Right lobe of liver (tissue), 6 donors: ENCODE results near the gene CLMN. TPM values are rescaled to one million over a fixed set of nuclear protein-coding genes. Genes with fewer than 3 reads are reported as not detected.

Experiments
- ATAC-seq, 4 donors: fragments of 200-7000 bp; cut with Tn5 transposase; one replicate each; pipeline ENCODE4 v1.9.1; 2020; ENCODE audit warnings: mild to moderate bottlenecking in 4 of 4, moderate library complexity in 4 of 4
- DNase-seq, 3 donors: peaks; one replicate each; pipeline ENCODE4 v3.0.0-alpha.2; 2020
- H3K27ac ChIP-seq, 3 donors: fragments of 200-600 bp; one replicate each; pipeline ENCODE4 v1.8.0; 2022
- H3K27me3 ChIP-seq, 2 donors: fragments of 200-600 bp; one replicate each; pipeline ENCODE4 v1.8.0; 2022
- H3K36me3 ChIP-seq, 4 donors: fragments of 200-600 bp; sonication (generic) in 1 of 4; one replicate each; pipeline versions ENCODE4 v1.5.1 to v1.8.0; 2017 to 2022; ENCODE audit warnings: control low read depth in 1 of 4
- H3K4me1 ChIP-seq, 4 donors: fragments of 200-600 bp; sonication (generic) in 1 of 4; one replicate each; pipeline versions ENCODE4 v1.5.1 to v1.8.0; 2017 to 2022; ENCODE audit warnings: control low read depth in 1 of 4
- H3K4me3 ChIP-seq, 3 donors: fragments of 200-600 bp; one replicate each; pipeline ENCODE4 v1.8.0; 2022
- H3K9me3 ChIP-seq, 4 donors: fragments of 200-600 bp; sonication (generic) in 1 of 4; one replicate each; pipeline versions ENCODE4 v1.5.1 to v1.8.0; 2017 to 2022; ENCODE audit warnings: control low read depth in 1 of 4
- CTCF ChIP-seq, 4 donors: fragments of 200-600 bp in 3 of 4; fragments of 450-650 bp in 1 of 4; IDR thresholded peaks; one replicate each; pipeline versions ENCODE4 v1.5.1 to v1.8.0; 2016 to 2022; ENCODE audit warnings: antibody characterized with exemption in 4 of 4, mild to moderate bottlenecking in 2 of 4
- POLR2A ChIP-seq: fragments of 450-650 bp; IDR thresholded peaks from one replicate; pipeline ENCODE4 v1.6.1; 2017; ENCODE audit warnings: antibody characterized with exemption, mild to moderate bottlenecking
- WGBS: methylation state at CpG from one replicate; pipeline ENCODE4 v1.1.6; 2018; ENCODE audit warnings: low coverage, low lambda C conversion rate; ENCODE audit not compliant: insufficient coverage; ENCODE audit errors: missing lambda C conversion rate; 5-methylcytosine and 5-hydroxymethylcytosine counted together
- intact Hi-C, 2 donors: fragments of 100-400 bp; cut with DNase I; formaldehyde crosslinking; loops; one replicate each; pipeline versions ENCODE4 v1.11.2 to v1.14.1; 2022
- total RNA-seq, 6 experiments: library from RNA; depleted of rRNA in 2 of 6; stranded (reverse); fragments of >200 nt in 2 of 6; fragmentation: NEBNext Ultra II Directional in 3 of 6; extraction: Animal tissue kit (Norgen Biotek cat#: 25700) in 3 of 6; gene quantifications; one replicate each; pipeline versions ENCODE4 v1.1.0 to v1.2.4, GENCODE V29; 2016 to 2023
- donor health status: DM: no; HTN: yes; CAD: no.
- donor health status: DM: no; HTN: no; CAD: no.
- donor health status: DM: no; HTN: no; CAD: no.
- donor health status: DM: no; HTN: yes; CAD: no.
- donor health status: DM: no; HTN: yes; CAD: no.

CLMN gene
- total RNA-seq, 6 experiments from 2014 or later = 18.4 to 91.8 (median 47.8) TPM

GRCh38 chr14:95304342-95304741 lies 15.4 kb downstream of the CLMN start:
- no peaks in the 10 kb centered on the region for H3K36me3 ChIP-seq
- no peak overlapping the region for H3K4me3 ChIP-seq
- WGBS = 21% methylated on average over 3 of the region's 3 CpGs
- no peak for ATAC-seq
- no peak for DNase-seq
- no peaks in the 10 kb centered on the region for H3K9me3 ChIP-seq
- TF ChIP-seq CTCF (IDR thresholded peaks at IDR 0.05) = no peak
- no peak for TF ChIP-seq POLR2A
- intact Hi-C loops = loop anchor here in 1 of 2 donors (10.0 kb wide), 1 partner anchor 80 kb away; no protein-coding TSS in a partner anchor
- peak overlapping the region in 1 of 3 donors; percentile 95 for H3K27ac ChIP-seq
- peaks cover 0 to 80% (median 34%) of the 10 kb centered on the region in 4 donors for H3K4me1 ChIP-seq
- H3K27me3 ChIP-seq = no peaks in the 10 kb centered on the region

- intact Hi-C loops = loop anchor here in 1 of 2 donors (10.0 kb wide), 1 partner anchor 79 kb away; no protein-coding TSS in a partner anchor
- WGBS = 100% methylated on average over 1 of the region's 4 CpGs
- no peak for ATAC-seq
- H3K9me3 ChIP-seq = no peaks in the 10 kb centered on the region
- TF ChIP-seq CTCF (IDR thresholded peaks at IDR 0.05) (no peak), POLR2A (no peak)
- H3K4me3 ChIP-seq = no peak overlapping the region
- DNase-seq = no peak
- peak overlapping the region in 2 of 3 donors; percentile 95 to 98 for H3K27ac ChIP-seq
- H3K36me3 ChIP-seq = no peaks in the 10 kb centered on the region
- H3K27me3 ChIP-seq = no peaks in the 10 kb centered on the region
- peaks cover 0 to 75% (median 34%) of the 10 kb centered on the region in 4 donors for H3K4me1 ChIP-seq
Measured at GRCh38 chr14:95303552-95303951, 16.2 kb downstream of the CLMN start.

- Histone ChIP-seq H3K27ac (peak overlapping the region in 2 of 3 donors; percentile 95 to 98), H3K27me3 (no peaks in the 10 kb centered on the region), H3K4me3 (no peak overlapping the region), H3K4me1 (peaks cover 0 to 69% (median 28%) of the 10 kb centered on the region in 4 donors), H3K36me3 (no peaks in the 10 kb centered on the region), H3K9me3 (no peaks in the 10 kb centered on the region)
- peak; percentile 37 to 53 (median 48) for ATAC-seq
- no peak for TF ChIP-seq CTCF (IDR thresholded peaks at IDR 0.05)
- peak; percentile 14 for TF ChIP-seq POLR2A
- intact Hi-C loops = loop anchor here in 1 of 2 donors (10.0 kb wide), 1 partner anchor 78 kb away; no protein-coding TSS in a partner anchor
- 17% methylated on average over 3 of the region's 10 CpGs for WGBS
- DNase-seq = peak in 2 of 3 donors; percentile 70 to 81
Measured at GRCh38 chr14:95302667-95303506, 16.8 kb downstream of the CLMN start.

GRCh38 chr14:95301527-95302187 lies 18.1 kb downstream of the CLMN start:
- DNase-seq (no peak), ATAC-seq (peak in 2 of 4 donors; percentile 1 to 8)
- no peak overlapping the region for H3K4me3 ChIP-seq
- no peaks in the 10 kb centered on the region for H3K9me3 ChIP-seq
- 84% methylated on average over 5 of the region's 6 CpGs for WGBS
- peaks cover 0 to 58% (median 23%) of the 10 kb centered on the region in 4 donors for H3K4me1 ChIP-seq
- intact Hi-C loops = loop anchor here in 1 of 2 donors (10.0 kb wide), 1 partner anchor 77 kb away; no protein-coding TSS in a partner anchor
- H3K27me3 ChIP-seq = no peaks in the 10 kb centered on the region
- no peaks in the 10 kb centered on the region for H3K36me3 ChIP-seq
- H3K27ac ChIP-seq = peak overlapping the region in 2 of 3 donors; percentile 95 to 98
- TF ChIP-seq CTCF (IDR thresholded peaks at IDR 0.05) (no peak), POLR2A (no peak)
